OCI-LY1 (cell line): ENCODE data around the gene CRB2.

ENCODE experiments used
- EZH2 ChIP-seq: fragments of 200-600 bp; sonication (generic), shearing (Covaris generic); IDR thresholded peaks from 2 replicates; pipeline ENCODE4 v1.8.0; 2017; ENCODE audit warnings: borderline replicate concordance, mixed run types, mild to moderate bottlenecking, antibody characterized with exemption, low read length, moderate library complexity, mixed read lengths
- TF ChIP-seq, protein P1 (sequence below): fragments of 200-600 bp; sonication (generic), shearing (Covaris generic); IDR thresholded peaks from 2 replicates; pipeline ENCODE4 v1.5.1; 2017; ENCODE audit warnings: mild to moderate bottlenecking, antibody characterized with exemption, low read length, moderate library complexity, mixed read lengths

DNA sequence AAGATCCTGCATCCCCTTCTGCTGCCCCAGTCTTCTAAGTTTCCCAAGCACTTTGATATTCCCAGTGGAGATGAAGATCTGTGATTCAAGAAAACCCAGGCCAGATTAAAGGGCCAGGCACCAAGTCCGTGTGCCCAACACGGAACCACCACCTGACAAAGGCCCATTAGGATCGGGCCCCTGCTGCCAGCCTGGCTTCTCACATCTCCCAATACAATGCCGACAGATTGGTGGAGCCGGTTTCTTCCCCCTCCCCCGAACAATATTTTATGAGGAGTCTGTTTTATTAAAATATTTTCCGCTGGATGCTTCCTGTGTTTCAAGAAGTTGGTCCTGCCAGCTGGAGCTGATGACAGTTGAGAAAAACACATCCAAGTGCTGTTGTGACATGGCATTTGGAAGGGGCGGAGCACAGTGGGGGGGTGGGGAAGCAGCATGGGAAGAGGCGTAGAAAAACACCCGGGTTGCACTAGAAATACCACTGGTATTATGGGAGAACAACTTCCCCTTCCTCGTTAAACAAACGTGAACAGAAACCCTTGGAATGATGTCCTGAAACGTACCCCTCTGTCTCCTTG, 45.0 kb downstream of the CRB2 start:
- TF ChIP-seq, protein P1, sequence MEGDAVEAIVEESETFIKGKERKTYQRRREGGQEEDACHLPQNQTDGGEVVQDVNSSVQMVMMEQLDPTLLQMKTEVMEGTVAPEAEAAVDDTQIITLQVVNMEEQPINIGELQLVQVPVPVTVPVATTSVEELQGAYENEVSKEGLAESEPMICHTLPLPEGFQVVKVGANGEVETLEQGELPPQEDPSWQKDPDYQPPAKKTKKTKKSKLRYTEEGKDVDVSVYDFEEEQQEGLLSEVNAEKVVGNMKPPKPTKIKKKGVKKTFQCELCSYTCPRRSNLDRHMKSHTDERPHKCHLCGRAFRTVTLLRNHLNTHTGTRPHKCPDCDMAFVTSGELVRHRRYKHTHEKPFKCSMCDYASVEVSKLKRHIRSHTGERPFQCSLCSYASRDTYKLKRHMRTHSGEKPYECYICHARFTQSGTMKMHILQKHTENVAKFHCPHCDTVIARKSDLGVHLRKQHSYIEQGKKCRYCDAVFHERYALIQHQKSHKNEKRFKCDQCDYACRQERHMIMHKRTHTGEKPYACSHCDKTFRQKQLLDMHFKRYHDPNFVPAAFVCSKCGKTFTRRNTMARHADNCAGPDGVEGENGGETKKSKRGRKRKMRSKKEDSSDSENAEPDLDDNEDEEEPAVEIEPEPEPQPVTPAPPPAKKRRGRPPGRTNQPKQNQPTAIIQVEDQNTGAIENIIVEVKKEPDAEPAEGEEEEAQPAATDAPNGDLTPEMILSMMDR, result no peak
- no peak for TF ChIP-seq EZH2
